Spleen (tissue), 7 donors: Measurements from ENCODE around the gene PHOSPHO1.

Experiments used
- CTCF ChIP-seq, 11 experiments: fragments of 200-600 bp in 7 of 11; fragments of 450-650 bp in 4 of 11; sonication (generic) in 4 of 11; IDR thresholded peaks in 8 of 11; conservative IDR thresholded peaks in 3 of 11; 1 replicate in 7 of 11; 2 replicates in 4 of 11; pipeline versions ENCODE4 v1.4.0 to v1.8.0; 2016 to 2021; ENCODE audit warnings: antibody characterized with exemption in 11 of 11, inconsistent platforms in 4 of 11, mild to moderate bottlenecking in 1 of 11
- POLR2A ChIP-seq, 3 donors: fragments of 450-650 bp; IDR thresholded peaks; one replicate each; pipeline ENCODE4 v1.5.1; 2017; ENCODE audit warnings: antibody characterized with exemption in 3 of 3, mild to moderate bottlenecking in 1 of 3
- donor health status: DM: no; HTN: no; CAD: no; lungs with moderate emphysema.
- donor health status: DM: no; HTN: no; CAD: no.
- donor health status: DM: no; HTN: no; CAD: no.

GRCh38 chr17:49269356-49269755 is 38.8 kb upstream of the PHOSPHO1 start:
- no peak for TF ChIP-seq CTCF (IDR thresholded peaks at IDR 0.05 in 8 of 11, conservative IDR thresholded peaks at IDR 0.05 in 3 of 11)
- TF ChIP-seq POLR2A (IDR thresholded peaks at IDR 0.05): no peak
